Testis (tissue), 3 donors: ENCODE data around the gene SRCAP. TPM values are rescaled to one million over a fixed set of nuclear protein-coding genes. Genes with fewer than 3 reads are reported as not detected.

Experiments used
- DNase-seq: peaks from one replicate; pipeline ENCODE4 v3.0.0-alpha.2; 2019
- H3K27ac ChIP-seq, 2 donors: fragments of 200-600 bp; sonication (generic); one replicate each; pipeline ENCODE4 v1.5.1; 2019
- H3K27me3 ChIP-seq: fragments of 200-600 bp; sonication (generic); one replicate; pipeline ENCODE4 v1.5.1; 2019
- H3K36me3 ChIP-seq: fragments of 200-600 bp; sonication (generic); one replicate; pipeline ENCODE4 v1.5.1; 2017; ENCODE audit warnings: low read depth; ENCODE audit errors: missing control alignments
- H3K4me1 ChIP-seq: fragments of 200-600 bp; sonication (generic); one replicate; pipeline ENCODE4 v1.5.1; 2019
- H3K4me3 ChIP-seq, 2 donors: fragments of 200-600 bp; sonication (generic); one replicate each; pipeline ENCODE4 v1.5.1; 2017 to 2019
- H3K9me3 ChIP-seq: fragments of 200-600 bp; sonication (generic); one replicate; pipeline ENCODE4 v1.5.1; 2017
- CTCF ChIP-seq, 3 experiments: fragments of 450-650 bp in 2 of 3; fragments of 200-600 bp in 1 of 3; sonication (generic) in 1 of 3; IDR thresholded peaks; one replicate each; pipeline ENCODE4 v1.5.1; 2016 to 2019; ENCODE audit warnings: antibody characterized with exemption in 3 of 3, mild to moderate bottlenecking in 2 of 3, moderate library complexity in 1 of 3
- POLR2A ChIP-seq: fragments of 450-650 bp; IDR thresholded peaks from one replicate; pipeline ENCODE4 v1.6.1; 2017; ENCODE audit warnings: antibody characterized with exemption, mild to moderate bottlenecking, moderate library complexity
- WGBS, 2 donors: methylation state at CpG; one replicate each; pipeline ENCODE4 v1.1.5; 2018; 5-methylcytosine and 5-hydroxymethylcytosine counted together
- intact Hi-C: fragments of 100-400 bp; cut with DNase I; formaldehyde crosslinking; loops from one replicate; pipeline ENCODE4 v1.15.1; 2023; ENCODE audit warnings: low total_unique reads
- polyA plus RNA-seq: library from polyadenylated mRNA; stranded (reverse); fragments of 350-450 nt; fragmentation: Illumina TruSeq; extraction: RNeasy Lipid Tissue Mini Kit (QIAGEN cat#74804); gene quantifications from one replicate; pipeline ENCODE4 v1.2.3, GENCODE V29; 2014; ENCODE audit warnings: low read depth, low replicate concordance; ENCODE audit not compliant: insufficient read depth
- total RNA-seq, 2 donors: library from RNA; depleted of rRNA; stranded (reverse); fragments of >200 nt; gene quantifications; one replicate each; pipeline ENCODE4 v1.2.3, GENCODE V29; 2016

The SRCAP gene
- total and polyA plus RNA-seq, 3 donors from 2014 or later, result 44.3 to 80.8 (median 74.3) TPM

GRCh38 chr16:30760001-30760559, 61.1 kb downstream of the SRCAP start:
- Histone ChIP-seq H3K4me1 (peaks cover 22% of the 10 kb centered on the region), H3K36me3 (no peaks in the 10 kb centered on the region), H3K27ac (no peak overlapping the region), H3K27me3 (no peaks in the 10 kb centered on the region), H3K9me3 (no peaks in the 10 kb centered on the region), H3K4me3 (no peak overlapping the region)
- WGBS, 2 donors, result 87 to 90% methylated on average over 7 of the region's 7 CpGs
- intact Hi-C loops, result no loop called here
- DNase-seq, result no peak
- no peak for TF ChIP-seq POLR2A
- no peak for TF ChIP-seq CTCF (IDR thresholded peaks at IDR 0.05)

GRCh38 chr16:30760577-30761426, 61.8 kb downstream of the SRCAP start:
- Histone ChIP-seq H3K4me1 (peaks cover 22% of the 10 kb centered on the region), H3K36me3 (no peaks in the 10 kb centered on the region)
- intact Hi-C loops, result no loop called here

GRCh38 chr16:30761427-30761927, 62.5 kb downstream of the SRCAP start:
- DNase-seq, result peak; percentile 57
- intact Hi-C loops, result no loop called here
- TF ChIP-seq CTCF (IDR thresholded peaks at IDR 0.05), result no peak
- no peak for TF ChIP-seq POLR2A
- peaks cover 22% of the 10 kb centered on the region for H3K4me1 ChIP-seq
- WGBS, 2 donors, result 0% methylated on average over 9 to 64 of the region's 64 CpGs
- H3K9me3 ChIP-seq, result no peaks in the 10 kb centered on the region
- H3K27me3 ChIP-seq, result no peaks in the 10 kb centered on the region
- H3K4me3 ChIP-seq, result peak overlapping the region; percentile 80 to 83
- no peaks in the 10 kb centered on the region for H3K36me3 ChIP-seq
- H3K27ac ChIP-seq, result peak overlapping the region; percentile 25 to 87

More at GRCh38 chr16:30760577-30761426, 61.8 kb downstream of the SRCAP start:
- no peaks in the 10 kb centered on the region for H3K27me3 ChIP-seq
- TF ChIP-seq POLR2A (no peak), CTCF (IDR thresholded peaks at IDR 0.05) (no peak)
- peak overlapping the region; percentile 25 to 87 for H3K27ac ChIP-seq
- H3K9me3 ChIP-seq, result no peaks in the 10 kb centered on the region
- peak overlapping the region; percentile 80 to 83 for H3K4me3 ChIP-seq
- WGBS, 2 donors, result 25 to 26% methylated on average over 26 of the region's 26 CpGs
- DNase-seq, result no peak

GRCh38 chr16:30761928-30762902, 63.2 kb downstream of the SRCAP start, which contains the start of the genes CFAP119 and RNF40:
Gene CFAP119, minus strand, starts transcription at chr16:30762062. Its CDS starts 314 bp downstream, at chr16:30761748.
Gene RNF40, plus strand, starts transcription at chr16:30762322. Its CDS starts 224 bp downstream, at chr16:30762546.
- 1 to 2% methylated on average over 34 to 59 of the region's 60 CpGs for WGBS, 2 donors
- H3K36me3 ChIP-seq, result no peaks in the 10 kb centered on the region

More at GRCh38 chr16:30761928-30762902, 63.2 kb downstream of the SRCAP start, which contains the start of the genes CFAP119 and RNF40:
- H3K4me1 ChIP-seq, result peaks cover 22% of the 10 kb centered on the region
- H3K27me3 ChIP-seq, result no peaks in the 10 kb centered on the region
- DNase-seq, result peak; percentile 98
- no peak for TF ChIP-seq POLR2A
- peak in 1 of 3 experiments; percentile 3 for TF ChIP-seq CTCF (IDR thresholded peaks at IDR 0.05)
- no peaks in the 10 kb centered on the region for H3K9me3 ChIP-seq
- H3K27ac ChIP-seq, result peak within 1 kb of the TSS; percentile 87 to 88
- intact Hi-C loops, result no loop called here
- peak within 1 kb of the TSS; percentile 80 to 83 for H3K4me3 ChIP-seq
